IgD-negative memory B cell (primary cell): ENCODE results near the gene CCDC91. TPM values are rescaled to one million over a fixed set of nuclear protein-coding genes. Genes with fewer than 3 reads are reported as not detected.

Experiments used
- H3K27ac Mint-ChIP-seq, 3 donors: one replicate each; pipeline ENCODE4 v1.8.0; 2020 to 2022; ENCODE audit warnings: mild to moderate bottlenecking in 3 of 3, mixed read lengths in 3 of 3, moderate library complexity in 1 of 3
- H3K27me3 Mint-ChIP-seq: one replicate; pipeline ENCODE4 v1.8.0; 2021; ENCODE audit warnings: mixed read lengths
- H3K36me3 Mint-ChIP-seq: one replicate; pipeline ENCODE4 v1.8.0; 2020; ENCODE audit warnings: mild to moderate bottlenecking, mixed read lengths
- H3K4me1 Mint-ChIP-seq, 3 donors: one replicate each; pipeline ENCODE4 v1.8.0; 2020 to 2022; ENCODE audit warnings: mixed read lengths in 3 of 3, mild to moderate bottlenecking in 1 of 3
- H3K4me3 Mint-ChIP-seq, 4 donors: one replicate each; pipeline ENCODE4 v1.8.0; 2020 to 2022; ENCODE audit warnings: mild to moderate bottlenecking in 4 of 4, mixed read lengths in 4 of 4, moderate library complexity in 3 of 4
- H3K9me3 Mint-ChIP-seq, 3 donors: one replicate each; pipeline ENCODE4 v1.8.0; 2020 to 2021; ENCODE audit warnings: mixed read lengths in 3 of 3, mild to moderate bottlenecking in 1 of 3
- polyA plus RNA-seq: library from polyadenylated mRNA; unstranded; fragments of 300-500 nt; fragmentation: Illumina TruSeq; gene quantifications from one replicate; pipeline ENCODE4 v1.2.3, GENCODE V29; 2021

Gene CCDC91
- polyA plus RNA-seq, 1 donor from 2014 or later = 67.5 TPM

GRCh38 chr12:28497889-28498411 lies 307.7 kb downstream of the CCDC91 start:
- peaks cover 0 to 3% (median 0%) of the 10 kb centered on the region in 3 donors for H3K9me3 Mint-ChIP-seq
- peaks cover 18% of the 10 kb centered on the region for H3K36me3 Mint-ChIP-seq
- peaks cover 2 to 4% (median 3%) of the 10 kb centered on the region in 3 donors for H3K4me1 Mint-ChIP-seq
- no peaks in the 10 kb centered on the region for H3K27me3 Mint-ChIP-seq
- no peak overlapping the region for H3K4me3 Mint-ChIP-seq
- H3K27ac Mint-ChIP-seq = peak overlapping the region in 1 of 3 donors; percentile 11

- Mint-ChIP-seq H3K27me3 (no peaks in the 10 kb centered on the region), H3K27ac (no peak overlapping the region), H3K9me3 (peaks cover 0 to 3% (median 0%) of the 10 kb centered on the region in 3 donors), H3K36me3 (peaks cover 18% of the 10 kb centered on the region), H3K4me3 (no peak overlapping the region), H3K4me1 (peaks cover 2 to 4% (median 3%) of the 10 kb centered on the region in 3 donors)
Measured at GRCh38 chr12:28498850-28499249, 308.6 kb downstream of the CCDC91 start.

- peaks cover 20% of the 10 kb centered on the region for H3K36me3 Mint-ChIP-seq
- peaks cover 0 to 3% (median 0%) of the 10 kb centered on the region in 3 donors for H3K9me3 Mint-ChIP-seq
- H3K27ac Mint-ChIP-seq = no peak overlapping the region
- no peaks in the 10 kb centered on the region for H3K27me3 Mint-ChIP-seq
- no peak overlapping the region for H3K4me3 Mint-ChIP-seq
- H3K4me1 Mint-ChIP-seq = peaks cover 3 to 4% (median 3%) of the 10 kb centered on the region in 3 donors
Measured at GRCh38 chr12:28500373-28501024, 310.2 kb downstream of the CCDC91 start.

- no peaks in the 10 kb centered on the region for H3K27me3 Mint-ChIP-seq
- no peak overlapping the region for H3K4me3 Mint-ChIP-seq
- peaks cover 11% of the 10 kb centered on the region for H3K36me3 Mint-ChIP-seq
- H3K27ac Mint-ChIP-seq = no peak overlapping the region
- H3K9me3 Mint-ChIP-seq = peaks cover 0 to 2% (median 0%) of the 10 kb centered on the region in 3 donors
- peaks cover 0 to 2% (median 0%) of the 10 kb centered on the region in 3 donors for H3K4me1 Mint-ChIP-seq
Measured at GRCh38 chr12:28506271-28506670, 316.0 kb downstream of the CCDC91 start.

GRCh38 chr12:28507033-28507432 lies 316.8 kb downstream of the CCDC91 start:
- Mint-ChIP-seq H3K36me3 (peaks cover 8% of the 10 kb centered on the region), H3K9me3 (peaks cover 0 to 2% (median 0%) of the 10 kb centered on the region in 3 donors), H3K4me3 (no peak overlapping the region), H3K27me3 (no peaks in the 10 kb centered on the region), H3K27ac (no peak overlapping the region), H3K4me1 (peaks cover 0 to 2% (median 0%) of the 10 kb centered on the region in 3 donors)

- Mint-ChIP-seq H3K9me3 (peaks cover 0 to 5% (median 2%) of the 10 kb centered on the region in 3 donors), H3K27me3 (no peaks in the 10 kb centered on the region), H3K4me3 (no peak overlapping the region), H3K4me1 (peaks cover 0 to 2% (median 0%) of the 10 kb centered on the region in 3 donors), H3K27ac (no peak overlapping the region), H3K36me3 (peaks cover 9% of the 10 kb centered on the region)
Measured at GRCh38 chr12:28507867-28508266, 317.6 kb downstream of the CCDC91 start.

GRCh38 chr12:28512406-28512805 lies 322.1 kb downstream of the CCDC91 start:
- H3K4me1 Mint-ChIP-seq = peaks cover 0 to 9% (median 6%) of the 10 kb centered on the region in 3 donors
- H3K36me3 Mint-ChIP-seq = peaks cover 17% of the 10 kb centered on the region
- peaks cover 0 to 7% (median 2%) of the 10 kb centered on the region in 3 donors for H3K9me3 Mint-ChIP-seq
- no peak overlapping the region for H3K27ac Mint-ChIP-seq
- no peak overlapping the region for H3K4me3 Mint-ChIP-seq
- no peaks in the 10 kb centered on the region for H3K27me3 Mint-ChIP-seq

- Mint-ChIP-seq H3K9me3 (peaks cover 0 to 11% (median 2%) of the 10 kb centered on the region in 3 donors), H3K27me3 (no peaks in the 10 kb centered on the region), H3K4me3 (no peak overlapping the region), H3K27ac (no peak overlapping the region), H3K36me3 (peaks cover 21% of the 10 kb centered on the region), H3K4me1 (peaks cover 0 to 9% (median 6%) of the 10 kb centered on the region in 3 donors)
Measured at GRCh38 chr12:28512876-28513275, 322.6 kb downstream of the CCDC91 start.

- Mint-ChIP-seq H3K36me3 (peaks cover 30% of the 10 kb centered on the region), H3K27me3 (no peaks in the 10 kb centered on the region), H3K9me3 (peaks cover 0 to 18% (median 7%) of the 10 kb centered on the region in 3 donors), H3K4me1 (peaks cover 0 to 9% (median 6%) of the 10 kb centered on the region in 3 donors), H3K4me3 (no peak overlapping the region), H3K27ac (no peak overlapping the region)
Measured at GRCh38 chr12:28513983-28514382, 323.7 kb downstream of the CCDC91 start.

GRCh38 chr12:28517101-28517500 lies 326.8 kb downstream of the CCDC91 start:
- H3K36me3 Mint-ChIP-seq = peaks cover 28% of the 10 kb centered on the region
- H3K27ac Mint-ChIP-seq = no peak overlapping the region
- no peak overlapping the region for H3K4me3 Mint-ChIP-seq
- H3K27me3 Mint-ChIP-seq = no peaks in the 10 kb centered on the region
- peaks cover 0 to 21% (median 9%) of the 10 kb centered on the region in 3 donors for H3K9me3 Mint-ChIP-seq
- H3K4me1 Mint-ChIP-seq = peaks cover under 1 to 9% (median 6%) of the 10 kb centered on the region in 3 donors

- Mint-ChIP-seq H3K9me3 (peaks cover 6 to 28% (median 12%) of the 10 kb centered on the region in 3 donors), H3K36me3 (peaks cover 25% of the 10 kb centered on the region), H3K4me1 (peaks cover 0 to 7% (median 4%) of the 10 kb centered on the region in 3 donors), H3K4me3 (no peak overlapping the region), H3K27me3 (no peaks in the 10 kb centered on the region), H3K27ac (no peak overlapping the region)
Measured at GRCh38 chr12:28527631-28528249, 337.5 kb downstream of the CCDC91 start.

- peaks cover 2% of the 10 kb centered on the region for H3K36me3 Mint-ChIP-seq
- H3K27me3 Mint-ChIP-seq = no peaks in the 10 kb centered on the region
- H3K4me1 Mint-ChIP-seq = peaks cover 0 to 7% (median 4%) of the 10 kb centered on the region in 3 donors
- H3K27ac Mint-ChIP-seq = no peak overlapping the region
- H3K9me3 Mint-ChIP-seq = no peaks in the 10 kb centered on the region
- no peak overlapping the region for H3K4me3 Mint-ChIP-seq
Measured at GRCh38 chr12:28535216-28535615, 345.0 kb downstream of the CCDC91 start.

GRCh38 chr12:28536088-28536487 lies 345.8 kb downstream of the CCDC91 start:
- Mint-ChIP-seq H3K27me3 (no peaks in the 10 kb centered on the region), H3K9me3 (no peaks in the 10 kb centered on the region), H3K36me3 (peaks cover 4% of the 10 kb centered on the region), H3K4me1 (peaks cover 0 to 7% (median 4%) of the 10 kb centered on the region in 3 donors), H3K4me3 (no peak overlapping the region), H3K27ac (no peak overlapping the region)

- Mint-ChIP-seq H3K27me3 (no peaks in the 10 kb centered on the region), H3K27ac (no peak overlapping the region), H3K4me3 (no peak overlapping the region), H3K4me1 (peaks cover 3 to 6% (median 5%) of the 10 kb centered on the region in 3 donors), H3K36me3 (peaks cover 9% of the 10 kb centered on the region), H3K9me3 (peaks cover 0 to 2% (median 0%) of the 10 kb centered on the region in 3 donors)
Measured at GRCh38 chr12:28537474-28537873, 347.2 kb downstream of the CCDC91 start.

GRCh38 chr12:28539691-28540323 lies 349.6 kb downstream of the CCDC91 start:
- Mint-ChIP-seq H3K27me3 (no peaks in the 10 kb centered on the region), H3K9me3 (peaks cover 0 to 2% (median 0%) of the 10 kb centered on the region in 3 donors), H3K4me3 (no peak overlapping the region), H3K27ac (no peak overlapping the region), H3K4me1 (peaks cover 8 to 16% (median 12%) of the 10 kb centered on the region in 3 donors), H3K36me3 (peaks cover 11% of the 10 kb centered on the region)
